Tongue (tissue), 2 donors: Measurements from ENCODE around the gene TMC8. TPM values are rescaled to one million over a fixed set of nuclear protein-coding genes. Genes with fewer than 3 reads are reported as not detected.
"Not testable (repeated sequence)": the region's sequence is repeated elsewhere in the genome, so short reads cannot be mapped to it uniquely, and the experiment has no call there.

Experiments
- DNase-seq: peaks from one replicate; pipeline ENCODE4 v3.0.0-alpha.2; 2015
- total RNA-seq: library from RNA; depleted of rRNA; stranded (reverse); fragments of >200 nt; gene quantifications from one replicate; pipeline ENCODE4 v1.2.3, GENCODE V29; 2014

Gene TMC8
- total RNA-seq, 1 donor from 2014 or later = 3.2 TPM

- DNase-seq = no peak
These were observed 7.0 kb downstream of the TMC8 start for GRCh38 chr17:78137392-78138203.

- DNase-seq = no peak
These were observed 7.9 kb downstream of the TMC8 start for GRCh38 chr17:78138204-78139060.

DNA sequence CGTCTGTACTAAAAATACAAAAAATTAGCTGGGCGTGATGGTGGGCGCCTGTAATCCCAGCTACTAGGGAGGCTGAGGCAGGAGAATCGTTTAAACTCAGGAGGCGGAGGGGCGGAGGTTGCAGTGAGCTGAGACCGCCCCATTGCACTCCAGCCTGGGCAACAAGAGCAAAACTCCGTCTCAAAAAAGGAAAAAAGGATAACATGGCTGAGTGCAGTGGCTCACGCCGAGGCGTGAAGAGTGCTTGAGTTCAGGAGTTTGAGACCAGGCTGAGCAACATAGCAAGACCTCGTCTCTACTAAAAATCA, 9.2 kb downstream of the TMC8 start:
- DNase-seq = not testable (repeated sequence)

DNA sequence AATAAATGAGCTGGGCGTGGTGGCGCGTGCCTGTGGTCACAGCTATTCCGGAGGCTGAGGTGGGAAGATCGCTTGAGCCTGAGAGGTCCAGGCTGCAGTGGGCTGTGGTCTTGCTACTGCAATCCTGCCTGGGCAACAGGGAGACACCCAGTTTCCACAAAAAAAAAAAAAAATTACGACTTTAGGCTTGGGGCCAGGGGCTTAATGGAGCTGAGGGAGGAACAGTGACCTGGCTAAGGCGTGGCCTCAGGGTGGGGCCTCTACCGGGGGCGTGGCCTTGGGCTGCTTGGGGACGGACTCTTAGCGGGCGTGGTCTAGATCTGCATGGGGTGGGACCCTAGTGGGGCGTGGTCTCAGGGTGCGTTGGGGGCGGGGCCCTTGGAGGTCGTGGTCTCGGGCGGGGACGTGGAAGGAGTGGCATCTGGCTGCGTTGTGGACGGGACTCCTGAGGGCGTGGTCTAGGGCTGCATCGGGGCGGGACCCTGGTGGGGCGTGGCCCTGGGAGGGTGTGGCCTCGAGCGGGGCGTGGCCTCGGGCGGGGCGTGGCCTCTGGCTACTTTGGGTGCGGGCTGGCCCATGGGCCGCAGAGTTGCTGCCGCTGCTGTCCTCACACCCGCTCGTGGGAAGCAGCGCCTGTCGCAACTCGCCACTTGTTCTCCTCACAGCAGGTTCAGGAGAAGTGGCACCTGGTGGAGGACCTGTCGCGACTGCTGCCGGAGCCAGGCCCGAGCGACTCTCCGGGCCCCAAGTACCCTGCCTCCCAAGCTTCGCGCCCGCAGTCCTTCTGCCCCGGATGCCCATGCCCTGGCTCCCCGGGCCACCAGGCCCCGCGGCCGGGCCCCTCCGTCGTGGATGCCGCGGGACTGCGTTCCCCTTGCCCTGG, 9.8 kb downstream of the TMC8 start:
- peak; percentile 83 for DNase-seq

DNA sequence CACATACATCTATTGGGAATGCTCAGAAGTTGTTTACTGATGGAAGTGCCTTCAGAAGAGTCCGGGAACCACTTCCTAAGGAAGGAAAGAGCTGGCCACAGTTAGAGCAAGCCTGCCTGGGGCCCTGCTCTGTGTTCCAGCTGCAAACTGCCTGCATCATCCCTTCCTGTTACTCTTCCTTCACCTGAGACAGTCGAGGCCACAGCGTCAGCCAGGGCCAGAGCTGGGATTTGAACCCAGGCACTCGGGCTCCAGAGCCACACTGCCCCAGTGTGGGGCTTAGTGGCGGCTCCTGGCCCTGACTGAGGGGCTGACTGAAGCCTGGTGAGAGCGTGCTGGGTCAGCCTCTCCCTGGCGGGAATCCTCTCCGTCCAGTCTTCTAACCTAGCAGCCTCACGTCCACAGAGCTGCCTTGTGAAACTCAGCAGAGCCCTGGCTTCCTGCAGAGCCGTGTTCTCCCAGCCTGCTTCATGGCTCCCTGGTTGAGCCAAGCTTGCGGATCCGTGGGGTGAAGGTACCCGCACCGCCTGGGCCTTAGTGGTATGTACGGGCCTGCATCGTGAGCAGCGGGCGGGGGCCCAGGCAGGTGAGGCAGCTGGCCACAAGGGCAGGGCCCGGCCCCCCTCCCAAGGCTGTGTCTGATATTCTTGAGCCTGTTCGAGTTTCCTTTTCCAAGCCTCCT, 11.0 kb downstream of the TMC8 start:
- DNase-seq = no peak

GRCh38 chr17:78142119-78142861, 11.7 kb downstream of the TMC8 start:
- no peak for DNase-seq

- no peak for DNase-seq
These were observed 12.9 kb downstream of the TMC8 start for GRCh38 chr17:78143214-78144146.

DNA sequence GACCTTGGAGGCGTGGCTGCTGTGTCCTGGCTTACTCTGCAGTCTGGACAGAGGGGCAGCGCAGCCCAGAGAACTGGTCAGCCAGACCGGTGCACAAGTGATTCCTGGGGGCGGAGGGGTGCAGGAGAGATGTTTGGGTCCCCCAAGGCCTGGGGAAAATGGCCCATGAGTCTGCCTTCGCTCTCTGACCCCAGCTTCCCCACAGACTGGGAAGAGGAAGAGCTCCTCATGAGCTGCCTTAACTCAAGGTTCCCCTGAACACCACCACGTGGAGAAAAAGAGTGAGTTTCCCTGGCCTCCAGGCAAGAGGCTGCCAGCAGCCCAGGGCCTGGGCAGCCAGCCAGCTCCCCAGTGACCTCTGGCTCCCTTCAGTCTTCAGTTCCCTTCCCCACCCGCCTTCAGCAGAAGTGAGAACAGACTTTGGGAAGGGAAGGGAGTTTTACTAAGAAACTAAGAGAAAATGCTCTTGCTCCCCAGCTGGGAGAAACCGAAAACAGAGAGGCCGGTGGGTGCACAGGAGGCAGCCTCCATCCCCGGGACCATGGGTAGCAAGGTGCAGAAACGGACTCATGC, 13.7 kb downstream of the TMC8 start:
- peak; percentile 84 for DNase-seq

GRCh38 chr17:78144736-78145641, 14.4 kb downstream of the TMC8 start:
- no peak for DNase-seq

GRCh38 chr17:78146471-78146869, 15.9 kb downstream of the TMC8 start:
- DNase-seq = no peak

DNA sequence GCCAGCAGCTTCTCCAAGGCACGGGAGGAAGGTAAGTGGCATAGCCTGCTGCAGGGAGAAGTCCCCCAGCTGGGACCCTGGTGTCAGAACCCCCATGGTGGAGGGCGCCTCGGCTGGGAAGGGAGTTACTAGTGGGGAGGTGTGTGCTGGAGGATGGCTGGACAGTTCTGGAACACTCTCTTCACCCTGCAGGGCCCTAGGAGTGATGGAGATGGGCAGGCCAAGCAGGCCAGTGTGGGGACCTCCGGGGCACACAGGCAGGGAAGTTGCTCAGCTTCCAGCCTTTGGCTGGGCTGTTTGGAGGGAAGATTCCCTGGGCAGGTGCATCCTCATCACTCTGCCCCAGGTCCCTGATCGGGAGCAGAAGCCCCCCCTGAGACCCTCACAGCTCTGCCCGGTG, 16.3 kb downstream of the TMC8 start:
- DNase-seq = no peak

- DNase-seq = no peak
These were observed 16.9 kb downstream of the TMC8 start for GRCh38 chr17:78147315-78147998.

DNA sequence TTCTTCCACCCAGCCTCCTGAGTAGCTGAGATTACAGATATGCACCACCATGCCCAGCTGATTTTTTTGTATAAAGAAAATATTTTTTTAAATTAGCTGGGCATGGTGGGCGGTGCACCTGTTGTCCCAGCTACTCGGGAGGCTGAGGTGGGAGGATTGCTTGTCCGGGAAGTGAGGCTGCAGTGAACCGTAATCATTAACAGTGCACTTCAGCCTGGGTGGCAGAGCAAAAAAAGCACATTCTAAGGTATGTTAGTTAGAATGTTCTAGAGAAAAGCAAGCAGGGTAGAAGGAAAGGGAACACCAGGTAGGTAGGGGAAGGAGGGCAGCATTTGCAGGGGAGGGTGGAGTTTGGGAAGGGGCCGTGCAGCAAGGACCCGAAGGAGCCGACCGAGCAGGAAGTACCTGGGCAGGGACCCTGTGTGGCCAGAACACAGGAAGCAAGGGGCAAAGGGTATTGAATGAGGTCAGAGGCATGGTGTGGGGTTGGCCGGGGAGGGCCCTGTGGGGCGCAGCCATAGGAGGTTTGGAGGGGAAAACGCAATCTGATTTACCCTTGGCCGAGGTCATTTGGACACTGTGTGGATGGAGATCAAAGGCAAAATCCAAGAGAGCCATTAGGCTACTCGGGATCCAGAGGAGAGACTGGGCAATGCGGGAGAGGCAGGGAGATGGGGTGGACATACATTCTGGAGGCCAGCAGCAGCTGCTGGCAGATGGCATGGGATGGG, 17.9 kb downstream of the TMC8 start:
- DNase-seq = no peak

DNA sequence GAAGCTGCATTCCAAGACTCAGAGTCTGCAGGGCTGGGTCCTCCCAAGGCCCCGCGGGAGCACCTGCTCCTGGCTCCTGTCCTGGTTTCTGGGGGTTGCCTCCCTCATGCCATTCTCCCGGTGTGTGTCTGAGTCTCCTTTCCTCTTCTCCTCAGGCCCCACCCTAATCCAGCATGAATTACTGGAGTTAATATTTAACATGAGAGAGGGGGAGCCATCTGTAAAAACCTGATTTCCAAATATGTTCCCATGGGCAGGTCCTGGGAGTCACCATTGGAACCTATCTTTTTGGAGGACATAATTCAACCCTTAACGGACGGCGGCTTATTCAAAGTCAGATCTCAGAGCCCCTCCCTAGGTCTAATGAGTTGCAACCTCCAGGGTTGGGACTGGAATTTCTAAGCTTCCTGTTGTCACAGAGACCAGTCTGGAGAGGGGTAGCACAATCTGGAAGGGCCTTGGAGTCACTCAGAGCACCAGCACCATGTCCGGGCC, 21.0 kb downstream of the TMC8 start:
- no peak for DNase-seq

DNA sequence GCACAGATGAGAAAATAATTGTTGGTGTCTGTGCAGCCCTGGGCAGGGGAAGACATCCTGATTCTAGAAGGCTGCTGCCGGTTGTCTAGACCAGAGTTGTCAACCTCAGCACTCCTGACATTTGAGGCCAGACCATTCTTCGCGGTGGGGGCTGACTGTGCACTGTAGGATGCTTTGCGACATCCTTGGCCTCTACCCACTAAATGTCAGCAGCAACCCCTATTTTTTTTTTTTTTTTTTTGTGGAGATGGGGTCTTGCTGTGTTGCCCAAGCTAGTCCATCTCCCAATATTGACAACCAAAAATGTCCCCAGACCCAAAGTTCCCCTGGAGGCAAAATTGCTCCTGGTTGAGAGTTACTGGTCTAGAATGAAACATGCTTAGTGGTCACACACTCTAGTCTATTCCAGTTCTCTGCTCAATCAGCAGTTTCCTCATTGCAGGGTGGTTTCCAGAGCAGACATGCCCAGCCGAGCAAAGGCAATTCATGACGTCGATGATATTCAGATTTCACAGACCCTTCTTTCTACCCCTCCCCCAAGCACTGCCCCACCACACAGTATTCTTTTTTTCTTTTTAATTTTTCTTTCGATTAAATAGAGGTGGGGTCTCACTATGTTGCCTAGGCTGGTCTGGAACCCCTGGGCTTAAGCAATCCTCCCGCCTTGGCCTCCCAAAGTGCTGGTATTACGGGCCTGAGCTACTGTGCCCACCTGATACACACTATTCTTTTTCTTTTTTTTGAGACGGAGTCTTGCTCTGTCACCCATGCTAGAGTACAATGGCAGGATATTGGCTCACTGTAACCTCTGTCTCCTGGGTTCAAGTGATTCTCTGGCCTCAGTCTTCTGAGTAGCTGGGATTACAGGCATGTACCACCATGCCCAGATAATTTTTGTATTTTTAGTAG, 24.6 kb downstream of the TMC8 start:
- no peak for DNase-seq

- DNase-seq = no peak
These were observed 29.1 kb downstream of the TMC8 start for GRCh38 chr17:78159575-78160158.
